DMS 273 (cell line): Measurements from ENCODE around the gene FHAD1.

Source experiments
- DNase-seq: peaks from one replicate; lab custom pipeline; 2025; ENCODE audit not compliant: unreplicated experiment; lab: John Stamatoyannopoulos, UW

Gene FHAD1

DNA sequence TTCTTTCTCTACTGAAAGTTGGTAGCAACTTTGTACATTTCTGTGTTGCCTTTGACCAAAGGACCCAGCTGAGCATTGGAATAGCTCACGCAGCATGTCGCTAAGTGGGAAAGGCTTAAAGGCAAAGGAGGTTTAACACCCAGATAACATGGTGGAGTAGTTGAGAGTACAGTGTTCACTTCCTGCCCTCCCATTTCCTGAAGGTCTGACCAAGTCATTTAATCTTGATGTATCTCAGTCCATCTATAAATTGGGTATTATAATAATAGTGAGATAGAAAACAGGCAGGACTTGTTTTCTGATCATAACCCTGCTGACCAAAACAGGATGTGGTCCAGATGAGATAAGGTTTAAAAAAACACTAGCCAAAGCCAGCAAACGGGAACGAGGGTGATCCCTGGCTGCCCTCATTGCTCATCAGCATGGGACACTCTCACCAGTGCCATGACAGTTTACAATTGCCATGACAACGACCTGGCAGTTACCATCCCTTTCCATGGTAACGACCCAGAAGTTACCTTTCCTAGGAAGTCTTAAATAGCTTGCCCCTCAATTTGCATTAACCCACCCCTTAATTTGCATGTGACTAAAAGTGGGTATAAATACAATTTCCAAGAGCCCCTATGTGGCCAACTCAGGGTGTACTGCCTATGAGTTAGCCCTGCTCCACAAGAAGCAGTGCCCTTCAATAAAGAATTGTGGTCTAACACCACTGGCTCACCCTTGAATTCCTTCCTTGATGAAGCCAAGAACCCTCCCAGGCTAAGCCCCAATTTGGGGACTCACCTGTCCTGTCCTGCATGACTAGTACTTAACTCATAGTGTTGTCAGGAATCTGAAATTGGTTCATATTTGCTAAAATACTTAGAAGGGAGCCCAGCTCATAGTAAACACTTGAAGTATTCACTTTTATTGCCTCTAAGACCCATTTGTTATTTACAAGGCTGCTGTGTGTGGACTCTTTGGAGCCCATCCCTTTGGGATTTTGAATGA is 28.4 kb upstream of the FHAD1 start:
- DNase-seq: no peak

- no peak for DNase-seq
Measured at GRCh38 chr1:15219280-15220023, 27.6 kb upstream of the FHAD1 start.

- no peak for DNase-seq
Measured at GRCh38 chr1:15220024-15220392, 27.0 kb upstream of the FHAD1 start.

GRCh38 chr1:15220825-15221431 is 26.1 kb upstream of the FHAD1 start:
- DNase-seq: peak; percentile 16

DNA sequence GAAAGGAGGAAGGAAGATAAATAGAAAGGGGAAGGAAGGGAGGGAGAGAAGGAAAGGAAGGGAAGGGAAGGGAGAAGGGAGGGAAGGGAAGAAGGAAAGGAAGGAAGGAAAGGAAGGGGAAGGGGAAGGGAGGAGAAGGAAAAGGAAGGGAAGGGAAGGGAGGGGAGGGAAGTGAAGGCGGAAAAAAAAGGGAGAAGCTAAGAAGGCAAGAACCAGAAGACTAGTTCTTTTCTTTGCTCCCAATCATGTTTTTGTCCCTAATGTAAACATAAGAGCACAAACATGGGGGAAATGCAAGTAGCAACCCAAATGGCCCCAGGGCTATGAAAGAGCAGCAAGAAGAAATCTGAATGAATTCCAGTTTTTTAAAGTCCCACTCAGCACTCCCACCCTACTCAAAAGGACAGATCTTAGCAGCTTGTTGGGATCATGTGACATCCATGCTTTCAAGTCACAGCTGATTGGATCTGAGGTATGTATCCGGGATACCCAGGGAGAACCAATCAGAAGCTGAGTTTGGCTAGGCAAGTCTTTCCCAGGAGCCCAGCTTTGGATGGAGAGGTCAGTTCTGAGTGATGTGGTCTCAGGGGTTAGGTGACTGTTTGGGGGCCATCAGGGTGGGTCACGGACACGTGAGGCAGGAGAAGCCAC is 24.2 kb upstream of the FHAD1 start:
- no peak for DNase-seq

DNA sequence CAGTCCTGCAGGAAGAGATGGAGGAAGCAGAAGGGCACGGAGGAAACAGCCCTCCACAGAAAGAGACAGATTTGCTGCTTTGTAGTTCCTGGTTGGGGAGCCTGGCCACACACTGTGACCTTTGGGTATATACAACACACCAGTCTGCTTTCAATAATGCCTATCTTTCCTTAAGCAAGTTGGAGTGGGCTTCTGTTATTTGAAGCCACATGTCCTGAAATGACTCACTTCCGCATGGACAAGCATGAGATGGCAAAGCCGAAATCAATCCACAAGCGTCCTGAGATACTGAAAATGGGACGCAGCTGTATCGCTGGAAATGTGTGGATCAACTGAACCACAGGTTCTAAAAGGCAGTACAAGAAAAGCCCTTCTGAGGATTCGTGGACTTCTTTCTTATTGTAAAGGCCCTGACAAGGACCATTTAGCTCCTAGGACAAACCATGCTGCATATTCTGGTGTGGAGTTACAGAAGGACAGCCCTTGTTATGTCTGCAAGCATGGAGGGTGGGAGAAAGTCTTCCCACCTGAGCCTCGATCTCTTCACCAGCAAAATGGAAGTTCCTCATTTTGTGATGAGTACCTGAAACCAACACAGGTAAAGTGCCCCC is 22.7 kb upstream of the FHAD1 start:
- DNase-seq: no peak

GRCh38 chr1:15224974-15225373 is 22.0 kb upstream of the FHAD1 start:
- no peak for DNase-seq

DNA sequence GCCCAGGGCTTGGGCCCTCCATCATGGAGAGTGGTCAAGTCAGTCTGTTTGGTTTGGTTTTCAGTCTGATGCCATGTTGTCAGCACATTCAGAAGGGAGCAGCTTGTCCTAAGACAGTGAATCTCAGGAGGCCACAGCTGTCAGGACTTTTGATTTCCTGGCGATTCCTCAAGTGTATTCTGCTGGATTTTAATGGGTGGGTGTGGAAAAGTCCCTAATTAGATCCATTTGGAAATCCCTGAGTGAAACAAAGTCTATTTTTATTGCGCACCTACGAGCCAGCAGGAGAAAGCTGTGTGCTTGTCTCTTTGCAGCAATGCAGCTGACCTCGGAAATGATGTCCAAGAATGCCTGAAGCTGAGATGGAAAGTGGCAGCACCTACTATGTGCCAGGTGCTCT is 21.6 kb upstream of the FHAD1 start:
- DNase-seq: no peak

- no peak for DNase-seq
Measured at GRCh38 chr1:15226388-15227255, 20.4 kb upstream of the FHAD1 start.

DNA sequence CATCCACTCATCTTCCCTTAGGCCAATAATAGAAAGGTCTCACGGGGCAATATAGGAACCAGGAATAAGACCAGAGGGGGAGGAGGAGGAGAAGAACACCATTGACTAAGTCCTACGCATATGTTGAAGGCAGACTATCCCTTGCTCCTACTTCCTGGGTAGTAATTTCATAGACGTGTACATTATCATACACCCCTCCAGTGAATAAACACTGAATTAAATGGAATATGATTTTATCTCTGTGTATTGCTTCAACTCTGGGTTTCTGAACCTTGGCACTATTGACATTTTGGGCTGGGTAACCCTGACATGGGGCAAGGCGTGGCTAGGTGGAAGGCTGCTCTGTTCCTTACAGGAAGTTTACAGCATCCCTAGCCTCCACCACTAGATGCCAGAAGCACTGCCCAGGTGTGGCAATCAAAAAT is 17.3 kb upstream of the FHAD1 start:
- DNase-seq: no peak

DNA sequence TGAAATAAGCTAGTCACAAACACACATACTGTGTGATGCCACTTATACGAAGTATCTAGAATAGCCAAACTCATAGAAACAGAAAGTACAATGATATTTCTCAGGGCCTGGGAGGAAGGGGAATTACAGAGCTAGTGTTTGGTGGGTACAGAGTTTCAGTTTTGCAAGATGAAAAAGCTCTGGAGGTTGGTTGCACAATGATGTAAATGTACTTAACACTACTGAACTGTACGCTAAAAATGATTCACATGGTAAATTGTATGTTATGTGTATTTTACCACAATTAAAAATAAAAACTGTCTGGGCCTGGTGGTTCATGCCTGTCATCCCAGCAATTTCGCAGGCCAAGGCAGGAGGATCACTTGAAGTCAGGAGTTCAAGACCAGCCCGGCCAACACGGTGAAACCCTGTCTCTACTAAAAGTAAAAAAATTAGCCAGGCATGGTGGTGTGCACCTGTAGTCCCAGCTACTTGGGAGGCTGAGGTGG is 15.3 kb upstream of the FHAD1 start:
- no peak for DNase-seq

DNA sequence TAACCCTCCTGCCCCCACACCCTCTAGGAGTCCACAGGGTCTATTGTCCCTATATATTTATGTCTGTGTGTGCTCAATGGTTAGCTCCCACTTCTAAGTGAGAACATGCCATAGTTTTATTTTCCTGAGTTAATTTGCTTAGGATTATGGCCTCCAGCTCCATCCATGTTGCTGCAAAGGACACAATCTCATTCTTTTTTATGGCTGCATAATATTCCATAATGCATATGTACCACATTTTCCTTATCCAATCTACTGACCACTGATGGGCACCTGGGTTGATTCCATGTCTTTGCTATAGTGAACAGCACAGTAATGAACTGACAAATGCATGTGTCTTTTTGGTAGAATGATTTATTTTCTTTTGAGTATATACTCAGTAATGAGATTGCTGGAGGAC is 13.3 kb upstream of the FHAD1 start:
- no peak for DNase-seq

GRCh38 chr1:15236321-15236721 is 10.7 kb upstream of the FHAD1 start:
- peak; percentile 11 for DNase-seq

GRCh38 chr1:15236746-15237145 is 10.3 kb upstream of the FHAD1 start:
- no peak for DNase-seq

- no peak for DNase-seq
Measured at GRCh38 chr1:15238789-15239188, 8.2 kb upstream of the FHAD1 start.

DNA sequence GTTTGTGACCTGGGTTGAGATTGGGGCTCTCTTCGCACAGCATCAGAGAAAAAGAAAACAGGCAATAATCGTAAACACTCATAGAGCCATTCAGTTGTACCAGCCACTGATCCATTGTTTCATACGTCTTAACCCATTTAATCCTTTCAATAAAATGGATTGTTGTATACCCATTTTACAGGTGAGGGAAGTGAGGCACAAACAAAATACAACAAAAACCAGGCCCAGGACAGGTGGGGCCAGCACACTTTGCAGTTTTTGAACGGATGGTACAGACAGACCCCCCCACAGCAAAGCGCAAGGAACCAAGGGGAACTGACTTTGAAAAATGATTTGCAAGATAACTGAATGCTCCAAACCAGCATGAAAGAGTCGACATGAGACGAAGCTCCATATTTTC is 4.3 kb upstream of the FHAD1 start:
- DNase-seq: no peak

DNA sequence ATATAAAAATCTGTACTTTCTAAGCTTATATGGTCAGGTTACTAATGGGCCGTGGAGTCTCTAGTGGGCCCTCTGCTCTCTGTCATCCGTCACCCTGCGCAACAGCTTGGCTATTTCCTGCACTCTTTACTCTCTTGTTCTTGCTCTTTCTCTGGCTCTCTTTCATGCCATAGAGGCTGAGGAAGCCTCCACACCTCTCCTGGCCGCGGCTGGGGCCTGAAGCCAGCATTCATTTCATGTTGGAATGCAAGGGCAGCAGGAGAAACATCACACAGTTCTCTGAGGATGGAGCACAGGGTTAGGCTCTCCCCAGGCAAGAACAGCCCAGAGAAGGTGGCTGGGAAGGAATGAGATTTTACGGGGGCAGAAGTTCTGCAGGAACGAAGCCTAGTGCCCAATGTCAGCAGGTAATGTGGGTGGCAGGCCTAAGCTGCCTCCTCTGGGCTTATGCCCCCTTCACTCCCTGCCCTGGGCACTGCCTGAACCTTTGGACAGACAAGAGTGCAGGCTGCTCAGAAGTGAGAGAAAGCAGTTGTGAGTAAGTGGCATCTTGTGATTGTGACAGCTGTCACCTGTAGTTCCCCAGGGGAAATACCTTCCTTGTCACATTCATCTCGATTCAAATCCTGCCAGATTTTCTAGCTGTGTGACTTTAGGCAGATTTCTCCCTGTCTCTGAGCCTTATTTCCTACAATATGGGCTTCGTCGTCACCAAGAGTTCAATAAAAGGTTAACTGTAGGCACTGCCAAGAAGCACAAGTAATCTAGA is 3.6 kb upstream of the FHAD1 start:
- DNase-seq: no peak

- DNase-seq: no peak
Measured at GRCh38 chr1:15244813-15245212, 2.2 kb upstream of the FHAD1 start.
